Measurements from ENCODE around the gene ZNF600. TPM values are rescaled to one million over a fixed set of nuclear protein-coding genes. Genes with fewer than 3 reads are reported as not detected.
A peak's percentile ranks its signal among the peaks of the same experiment; 100 is the strongest.
"Not testable (repeated sequence)": the region's sequence is repeated elsewhere in the genome, so short reads cannot be mapped to it uniquely, and the experiment has no call there.

The ZNF600 gene
- total RNA-seq, 2 experiments from 2014 or later, result 23.5 to 23.8 TPM

GRCh38 chr19:52734331-52734892 is 52.2 kb downstream of the ZNF600 start:
- H3K4me1 Mint-ChIP-seq, result peaks cover 20% of the 10 kb centered on the region
- H3K27me3 Mint-ChIP-seq, result no peaks in the 10 kb centered on the region
- H3K4me3 Mint-ChIP-seq, result peak overlapping the region; percentile 85
- peaks cover 41% of the 10 kb centered on the region for H3K36me3 Mint-ChIP-seq
- peaks cover 12% of the 10 kb centered on the region for H3K9me3 Mint-ChIP-seq (ENCODE audit: low read depth)
- CTCF ChIA-PET, result no interaction called here
- ATAC-seq (peak; percentile 50), DNase-seq (no peak)
- H3K27ac Mint-ChIP-seq, result peak overlapping the region; percentile 89

- H3K4me1 Mint-ChIP-seq, H3K27ac Mint-ChIP-seq, DNase-seq, H3K4me3 Mint-ChIP-seq, CTCF ChIA-PET, H3K27me3 Mint-ChIP-seq, ATAC-seq: not testable (repeated sequence)
- Mint-ChIP-seq H3K36me3 (peaks cover 82% of the 10 kb centered on the region), H3K9me3 (ENCODE audit: low read depth) (peaks cover 15% of the 10 kb centered on the region)
Measured at GRCh38 chr19:52726051-52726450, 60.5 kb downstream of the ZNF600 start.

GRCh38 chr19:52725528-52725961 is 61.0 kb downstream of the ZNF600 start:
- peaks cover 82% of the 10 kb centered on the region for H3K36me3 Mint-ChIP-seq
- DNase-seq, result no peak
- no peak overlapping the region for H3K4me3 Mint-ChIP-seq
- H3K27ac Mint-ChIP-seq, result no peak overlapping the region
- H3K9me3 Mint-ChIP-seq (ENCODE audit: low read depth), result peaks cover 15% of the 10 kb centered on the region
- no peaks in the 10 kb centered on the region for H3K27me3 Mint-ChIP-seq
- H3K4me1 Mint-ChIP-seq, result peaks cover 8% of the 10 kb centered on the region
- CTCF ChIA-PET, result no interaction called here
- ATAC-seq, result no peak

GRCh38 chr19:52724701-52725514 is 61.7 kb downstream of the ZNF600 start:
- DNase-seq, result no peak
- H3K27me3 Mint-ChIP-seq, result no peaks in the 10 kb centered on the region
- CTCF ChIA-PET, result no interaction called here
- no peak for ATAC-seq
- H3K9me3 Mint-ChIP-seq (ENCODE audit: low read depth), result peaks cover 18% of the 10 kb centered on the region
- H3K36me3 Mint-ChIP-seq, result peaks cover 84% of the 10 kb centered on the region
- H3K27ac Mint-ChIP-seq, result no peak overlapping the region
- peaks cover 8% of the 10 kb centered on the region for H3K4me1 Mint-ChIP-seq
- H3K4me3 Mint-ChIP-seq, result no peak overlapping the region

- H3K27ac Mint-ChIP-seq, ATAC-seq, CTCF ChIA-PET, DNase-seq, H3K4me1 Mint-ChIP-seq, H3K4me3 Mint-ChIP-seq, H3K27me3 Mint-ChIP-seq: not testable (repeated sequence)
- H3K9me3 Mint-ChIP-seq (ENCODE audit: low read depth), result peaks cover 24% of the 10 kb centered on the region
- H3K36me3 Mint-ChIP-seq, result peaks cover 86% of the 10 kb centered on the region
Measured at GRCh38 chr19:52723907-52724598, 62.5 kb downstream of the ZNF600 start.

GRCh38 chr19:52722062-52723003 is 64.3 kb downstream of the ZNF600 start:
- no peak overlapping the region for H3K27ac Mint-ChIP-seq
- CTCF ChIA-PET, result no interaction called here
- H3K4me1 Mint-ChIP-seq, result peaks cover 7% of the 10 kb centered on the region

GRCh38 chr19:52720541-52720940 is 66.0 kb downstream of the ZNF600 start:
- DNase-seq, H3K27me3 Mint-ChIP-seq, H3K27ac Mint-ChIP-seq, CTCF ChIA-PET, ATAC-seq, H3K4me3 Mint-ChIP-seq: not testable (repeated sequence)
- Mint-ChIP-seq H3K9me3 (ENCODE audit: low read depth) (peaks cover 37% of the 10 kb centered on the region), H3K4me1 (peaks cover 23% of the 10 kb centered on the region), H3K36me3 (peaks cover 91% of the 10 kb centered on the region)

More at GRCh38 chr19:52722062-52723003, 64.3 kb downstream of the ZNF600 start:
- Mint-ChIP-seq H3K27me3 (no peaks in the 10 kb centered on the region), H3K9me3 (ENCODE audit: low read depth) (peaks cover 26% of the 10 kb centered on the region), H3K4me3 (no peak overlapping the region), H3K36me3 (peaks cover 86% of the 10 kb centered on the region)
- ATAC-seq (no peak), DNase-seq (no peak)

GRCh38 chr19:52716522-52716921 is 70.1 kb downstream of the ZNF600 start:
- ATAC-seq (no peak), DNase-seq (no peak)
- Mint-ChIP-seq H3K27ac (peak overlapping the region; percentile 70), H3K27me3 (no peaks in the 10 kb centered on the region), H3K9me3 (ENCODE audit: low read depth) (peaks cover 35% of the 10 kb centered on the region), H3K4me3 (no peak overlapping the region), H3K36me3 (peaks cover 91% of the 10 kb centered on the region), H3K4me1 (peaks cover 37% of the 10 kb centered on the region)
- CTCF ChIA-PET, result no interaction called here

GRCh38 chr19:52715902-52716301 is 70.7 kb downstream of the ZNF600 start:
- CTCF ChIA-PET, result interaction anchor here (0.6 kb wide), 1 partner anchor 112 kb away, joined by 4 read pairs; no protein-coding TSS in a partner anchor
- Mint-ChIP-seq H3K4me1 (peaks cover 37% of the 10 kb centered on the region), H3K27ac (peak overlapping the region; percentile 70), H3K9me3 (ENCODE audit: low read depth) (peaks cover 37% of the 10 kb centered on the region), H3K36me3 (peaks cover 90% of the 10 kb centered on the region)
- not testable (repeated sequence) for H3K4me3 Mint-ChIP-seq, H3K27me3 Mint-ChIP-seq
- DNase-seq (peak; percentile 65), ATAC-seq (peak; percentile 69)

GRCh38 chr19:52715330-52715729 is 71.3 kb downstream of the ZNF600 start:
- not testable (repeated sequence) for H3K27me3 Mint-ChIP-seq, H3K4me3 Mint-ChIP-seq, DNase-seq, ATAC-seq
- CTCF ChIA-PET, result interaction anchor here (0.6 kb wide), 1 partner anchor 112 kb away, joined by 4 read pairs; no protein-coding TSS in a partner anchor
- peaks cover 40% of the 10 kb centered on the region for H3K9me3 Mint-ChIP-seq (ENCODE audit: low read depth)
- H3K36me3 Mint-ChIP-seq, result peaks cover 91% of the 10 kb centered on the region
- peaks cover 37% of the 10 kb centered on the region for H3K4me1 Mint-ChIP-seq
- H3K27ac Mint-ChIP-seq, result peak overlapping the region; percentile 70
